Transverse colon (tissue), 4 donors: ENCODE results near the gene LSM11. TPM values are rescaled to one million over a fixed set of nuclear protein-coding genes. Genes with fewer than 3 reads are reported as not detected.

Source experiments
- DNase-seq: peaks from one replicate; pipeline ENCODE4 v3.0.0-alpha.2; 2019
- H3K27ac ChIP-seq, 4 donors: fragments of 200-600 bp; sonication (generic); 2 replicates each; pipeline ENCODE4 v1.5.1; 2016 to 2018; ENCODE audit warnings: inconsistent platforms in 4 of 4
- H3K27me3 ChIP-seq: fragments of 200-600 bp; sonication (generic); 2 replicates; pipeline ENCODE4 v1.5.1; 2017; ENCODE audit warnings: inconsistent platforms
- H3K36me3 ChIP-seq, 4 donors: fragments of 200-600 bp; sonication (generic); 2 replicates each; pipeline ENCODE4 v1.5.1; 2017 to 2019; ENCODE audit warnings: inconsistent platforms in 4 of 4
- H3K4me1 ChIP-seq, 4 donors: fragments of 200-600 bp; sonication (generic); 2 replicates each; pipeline ENCODE4 v1.5.1; 2017 to 2020; ENCODE audit warnings: inconsistent platforms in 4 of 4
- H3K4me3 ChIP-seq, 4 donors: fragments of 200-600 bp; sonication (generic); 1 replicate in 1 of 4; 2 replicates in 3 of 4; pipeline versions ENCODE4 v1.5.1 to v1.6.1; 2017 to 2019; ENCODE audit warnings: inconsistent platforms in 4 of 4
- H3K9me3 ChIP-seq, 2 donors: fragments of 200-600 bp; sonication (generic); 2 replicates each; pipeline ENCODE4 v1.5.1; 2017 to 2019; ENCODE audit warnings: inconsistent platforms in 2 of 2
- CTCF ChIP-seq, 5 experiments: fragments of 200-600 bp in 3 of 5; fragments of 450-650 bp in 2 of 5; sonication (generic) in 3 of 5; IDR thresholded peaks; 1 replicate in 2 of 5; 2 replicates in 3 of 5; pipeline ENCODE4 v1.5.1; 2016 to 2017; ENCODE audit warnings: antibody characterized with exemption in 5 of 5, inconsistent platforms in 3 of 5, mild to moderate bottlenecking in 2 of 5, moderate library complexity in 1 of 5
- EP300 ChIP-seq: sonication (generic); formaldehyde crosslinking; IDR thresholded peaks from one replicate; pipeline ENCODE4 v1.6.1; 2017; ENCODE audit warnings: antibody characterized with exemption, low read depth
- POLR2A ChIP-seq: fragments of 450-650 bp; IDR thresholded peaks from one replicate; pipeline ENCODE4 v1.6.1; 2016; ENCODE audit warnings: antibody characterized with exemption, mild to moderate bottlenecking, moderate library complexity
- POLR2AphosphoS5 ChIP-seq, 3 donors: sonication (generic); formaldehyde crosslinking; IDR thresholded peaks; one replicate each; pipeline ENCODE4 v1.6.1; 2016; ENCODE audit warnings: antibody characterized with exemption in 3 of 3
- WGBS, 2 donors: methylation state at CpG; one replicate each; pipeline ENCODE4 v1.1.5; 2018; ENCODE audit warnings: low coverage in 1 of 2; 5-methylcytosine and 5-hydroxymethylcytosine counted together
- in situ Hi-C, 4 donors: fragments of 200-750 bp; cut with MboI; loops; one replicate each; pipeline versions ENCODE4 v1.15.0 to v1.15.1; 2017; ENCODE audit warnings: low sequenced_read_pairs in 3 of 4, low pct_ligation_motif_present in 1 of 4, low pct_unique_long_range_greater_than_20kb in 1 of 4
- intact Hi-C: fragments of 100-400 bp; cut with DNase I; formaldehyde crosslinking; loops from one replicate; pipeline ENCODE4 v1.15.1; 2023; ENCODE audit warnings: low total_unique reads
- total RNA-seq, 4 donors: library from RNA; depleted of rRNA; stranded (reverse); fragments of >200 nt; gene quantifications; one replicate each; pipeline ENCODE4 v1.1.0, GENCODE V29; 2016

The LSM11 gene
- total RNA-seq, 4 donors from 2014 or later = 4.1 to 10.0 (median 5.8) TPM

- Histone ChIP-seq H3K9me3 (no peaks in the 10 kb centered on the region), H3K27me3 (no peaks in the 10 kb centered on the region), H3K4me3 (no peak overlapping the region), H3K36me3 (no peaks in the 10 kb centered on the region), H3K27ac (no peak overlapping the region), H3K4me1 (peaks cover 0 to 14% (median 10%) of the 10 kb centered on the region in 4 donors)
- TF ChIP-seq CTCF (IDR thresholded peaks at IDR 0.05) (no peak), POLR2A (no peak), EP300 (no peak)
- 85 to 87% methylated on average over 2 to 4 of the region's 4 CpGs for WGBS, 2 donors
- in situ Hi-C loops (loop anchor here in 2 of 4 donors (25.0 kb wide), 3 partner anchors 227 to 377 kb away; a partner anchor contains a TSS), intact Hi-C loops (loop anchor here (10.0 kb wide), 1 partner anchor 279 kb away; no protein-coding TSS in a partner anchor)
- no peak for DNase-seq
These were observed 29.5 kb upstream of the LSM11 start for GRCh38 chr5:157713830-157714595.

- in situ Hi-C loops (loop anchor here in 2 of 4 donors (25.0 kb wide), 3 partner anchors 227 to 377 kb away; a partner anchor contains a TSS), intact Hi-C loops (loop anchor here (10.0 kb wide), 1 partner anchor 280 kb away; no protein-coding TSS in a partner anchor)
- Histone ChIP-seq H3K4me3 (no peak overlapping the region), H3K9me3 (no peaks in the 10 kb centered on the region), H3K27me3 (no peaks in the 10 kb centered on the region), H3K36me3 (no peaks in the 10 kb centered on the region), H3K27ac (no peak overlapping the region), H3K4me1 (peaks cover 0 to 14% (median 10%) of the 10 kb centered on the region in 4 donors)
- TF ChIP-seq EP300 (no peak), POLR2A (no peak), POLR2AphosphoS5 (IDR thresholded peaks at IDR 0.05) (no peak), CTCF (IDR thresholded peaks at IDR 0.05) (no peak)
- DNase-seq = no peak
These were observed 29.0 kb upstream of the LSM11 start for GRCh38 chr5:157714596-157714864.

GRCh38 chr5:157718519-157718918 lies 25.0 kb upstream of the LSM11 start:
- 0 to 3% methylated on average over 1 to 4 of the region's 4 CpGs for WGBS, 2 donors
- DNase-seq = no peak
- TF ChIP-seq EP300 (no peak), CTCF (IDR thresholded peaks at IDR 0.05) (peak; percentile 53 to 86 (median 59)), POLR2AphosphoS5 (IDR thresholded peaks at IDR 0.05) (no peak), POLR2A (no peak)
- intact Hi-C loops = loop anchor here (10.0 kb wide), 1 partner anchor 284 kb away; no protein-coding TSS in a partner anchor
- Histone ChIP-seq H3K4me3 (no peak overlapping the region), H3K27ac (peak overlapping the region in 2 of 4 donors; percentile 34), H3K9me3 (no peaks in the 10 kb centered on the region), H3K27me3 (no peaks in the 10 kb centered on the region), H3K36me3 (no peaks in the 10 kb centered on the region), H3K4me1 (peaks cover 0 to 12% (median 9%) of the 10 kb centered on the region in 4 donors)
- in situ Hi-C loops = loop anchor here in 3 of 4 donors (5.0 to 25.0 kb wide), 4 partner anchors 231 to 381 kb away; a partner anchor contains a TSS

GRCh38 chr5:157719245-157719644 lies 24.3 kb upstream of the LSM11 start:
- no peak for DNase-seq
- intact Hi-C loops = loop anchor here (10.0 kb wide), 1 partner anchor 284 kb away; no protein-coding TSS in a partner anchor
- H3K4me3 ChIP-seq = no peak overlapping the region
- 82 to 94% methylated on average over 2 of the region's 2 CpGs for WGBS, 2 donors
- H3K4me1 ChIP-seq = peaks cover 0 to 12% (median 9%) of the 10 kb centered on the region in 4 donors
- in situ Hi-C loops = loop anchor here in 3 of 4 donors (5.0 to 25.0 kb wide), 4 partner anchors 232 to 382 kb away; a partner anchor contains a TSS
- no peaks in the 10 kb centered on the region for H3K9me3 ChIP-seq
- H3K27ac ChIP-seq = no peak overlapping the region
- no peaks in the 10 kb centered on the region for H3K27me3 ChIP-seq
- TF ChIP-seq POLR2A = no peak
- TF ChIP-seq EP300 = no peak
- TF ChIP-seq POLR2AphosphoS5 (IDR thresholded peaks at IDR 0.05) = no peak
- no peak for TF ChIP-seq CTCF (IDR thresholded peaks at IDR 0.05)
- no peaks in the 10 kb centered on the region for H3K36me3 ChIP-seq
